ENCODE results near the gene HPCA. TPM values are rescaled to one million over a fixed set of nuclear protein-coding genes. Genes with fewer than 3 reads are reported as not detected.

HPCA gene
- total RNA-seq = not detected in 2 replicates

DNA sequence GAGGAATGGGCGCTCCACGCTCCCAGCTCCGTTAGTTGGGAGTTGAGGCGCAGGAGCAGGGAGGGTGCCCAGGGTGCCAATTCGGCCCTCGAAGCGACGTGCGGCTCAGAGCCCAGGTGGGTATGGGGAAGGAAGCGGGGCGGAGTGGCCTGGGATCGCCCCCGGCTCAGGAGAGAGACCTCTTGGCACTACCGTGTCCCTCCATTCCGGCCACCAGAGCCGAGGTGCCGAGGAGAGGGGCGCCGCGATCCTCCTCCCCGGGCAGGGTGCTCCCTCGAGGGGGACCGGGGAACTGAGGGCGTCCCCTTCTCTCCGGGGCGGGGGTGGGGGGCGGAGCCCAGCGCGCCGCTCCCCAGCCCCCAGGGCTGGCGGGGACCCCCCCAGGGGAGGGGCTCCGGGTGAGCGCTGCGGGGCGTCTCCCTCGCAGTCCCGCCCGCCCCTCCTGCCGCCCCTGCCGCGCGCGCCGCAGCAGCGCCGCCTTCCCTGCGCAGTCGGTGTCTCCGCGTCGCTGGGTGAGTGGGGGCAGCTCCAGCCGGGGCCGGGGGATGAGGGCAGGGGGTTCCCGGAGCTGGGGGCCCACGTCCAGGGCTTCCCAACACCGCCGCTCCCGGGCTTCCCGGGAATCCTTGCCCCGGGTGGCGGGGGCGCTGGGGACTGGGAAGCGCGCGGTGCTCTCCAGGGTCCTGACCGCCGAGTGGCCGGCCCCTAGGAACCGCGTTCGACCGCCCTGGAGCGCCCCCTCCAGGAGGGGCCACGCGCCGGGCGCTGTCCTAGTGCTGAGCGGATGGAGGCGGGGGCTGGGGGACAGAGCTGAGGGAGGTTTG is at the start of gene HPCA:
Gene HPCA (plus strand): TSS at position 488 of the 824 bp plus-strand sequence. CDS start 2,408 bp downstream, outside the sequence.

DNA sequence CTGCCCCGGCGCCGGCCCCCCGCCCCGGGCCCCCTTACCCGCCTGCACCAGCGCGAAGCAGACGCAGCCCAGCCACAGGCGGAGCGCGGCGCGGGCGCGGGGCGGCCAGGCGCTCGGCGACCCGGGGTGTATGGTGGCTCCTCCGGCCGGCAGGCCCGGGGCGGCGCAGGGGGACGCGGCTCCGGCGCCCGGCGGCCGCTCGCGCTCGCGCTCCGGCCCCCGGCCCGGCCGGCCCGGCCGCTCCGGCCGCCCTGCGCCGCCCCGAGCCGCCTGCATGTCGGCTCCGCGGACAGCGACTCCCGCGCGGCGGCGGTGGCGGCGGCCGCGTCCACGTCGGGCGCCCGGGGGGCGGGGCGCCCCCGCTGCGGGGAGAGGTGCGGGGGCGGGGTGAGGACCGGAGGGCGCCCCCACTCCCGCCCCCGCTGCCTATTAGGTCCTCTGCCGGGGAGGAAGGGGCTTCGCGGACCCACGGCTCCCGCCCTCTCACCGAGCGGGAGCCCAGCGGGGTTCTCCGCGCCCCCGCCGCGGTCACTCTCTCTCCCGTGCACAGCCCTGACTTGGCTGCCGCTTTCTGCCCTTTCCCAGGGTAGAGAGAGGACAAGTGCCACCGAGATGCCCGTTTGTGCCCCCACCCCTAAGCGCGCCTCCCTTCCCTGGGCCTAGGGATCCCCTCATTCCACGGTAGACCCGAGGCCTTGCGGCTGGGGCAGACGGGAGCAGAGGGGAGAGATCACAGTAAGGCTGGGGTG is 15.5 kb upstream of the HPCA start, which contains the start of gene FNDC5:
Gene FNDC5 (minus strand): TSS at position 298 of the 749 bp plus-strand sequence.

DNA sequence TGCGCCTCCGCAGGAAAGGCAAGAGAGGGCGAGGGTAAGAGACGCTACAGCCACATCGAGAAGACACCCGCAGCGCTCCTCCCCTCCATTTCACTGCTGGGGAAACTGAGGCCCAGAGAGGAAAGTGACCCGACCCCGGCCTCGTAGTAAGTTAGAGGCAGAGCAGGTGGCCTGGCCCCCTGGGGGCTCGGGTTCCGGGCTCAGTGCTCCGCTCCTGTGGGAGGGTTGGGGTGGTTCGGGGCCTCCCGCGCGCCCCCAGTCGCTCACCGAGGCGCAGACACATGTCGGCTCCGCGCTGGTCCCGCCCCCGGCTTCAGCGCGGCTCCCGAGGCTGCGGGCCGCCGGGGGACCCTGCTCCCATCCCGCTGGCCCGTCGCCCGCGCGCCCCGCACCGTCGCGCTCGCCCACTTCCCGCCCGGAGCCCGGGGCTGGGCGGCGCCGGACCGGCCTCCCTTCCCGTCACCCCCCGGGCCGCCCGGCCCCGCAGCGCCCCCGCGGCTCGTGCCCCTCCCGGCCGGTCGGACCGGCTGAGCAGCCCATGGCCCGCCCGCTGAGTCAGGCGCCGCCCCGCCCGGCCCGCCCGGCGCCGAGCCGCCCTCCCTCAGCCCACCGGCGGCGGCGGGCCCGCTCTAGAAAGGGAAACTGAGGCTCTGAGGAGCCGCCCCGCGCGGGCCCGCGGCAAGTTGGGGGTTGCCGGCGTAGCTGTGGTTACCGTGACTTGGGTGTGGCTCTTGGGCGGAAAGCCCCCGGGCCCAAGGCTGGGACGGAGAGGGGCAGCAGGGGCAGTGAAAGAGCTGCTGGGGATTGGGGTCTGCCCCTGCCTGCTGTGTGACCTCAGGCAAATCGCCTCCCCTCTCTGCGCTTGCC is 14.9 kb downstream of the HPCA start, which contains the start of gene TMEM54:
Gene TMEM54 (minus strand): TSS at position 434 of the 867 bp plus-strand sequence. CDS start 151 bp downstream, at position 283.

Other genes with a start within 250 kb of the HPCA start
- 29.3 and 35.4 TPM in 2 replicates for gene ZBTB8OS, start 235.9 kb upstream of the HPCA start, total RNA-seq
- gene RBBP4, start 235.3 kb upstream of the HPCA start, total RNA-seq = 135 and 176 TPM in 2 replicates
- 6.5 and 9.1 TPM in 2 replicates for gene SYNC, start 183.7 kb upstream of the HPCA start, total RNA-seq
- gene YARS1, start 69.1 kb upstream of the HPCA start, total RNA-seq = 125 and 161 TPM in 2 replicates
- gene S100PBP, start 68.8 kb upstream of the HPCA start, total RNA-seq = 17.5 and 34.5 TPM in 2 replicates
- gene FNDC5, start 15.6 kb upstream of the HPCA start, total RNA-seq = not detected in 2 replicates
- 29.6 and 29.9 TPM in 2 replicates for gene TMEM54, start 14.9 kb downstream of the HPCA start, total RNA-seq
- gene RNF19B, start 78.3 kb downstream of the HPCA start, total RNA-seq = 23.3 and 24.7 TPM in 2 replicates
- gene AK2, start 150.4 kb downstream of the HPCA start, total RNA-seq = 170 and 197 TPM in 2 replicates
- gene AZIN2, start 194.7 kb downstream of the HPCA start, total RNA-seq = 0.46 and 1.9 TPM in 2 replicates